OCI-LY3 (cell line): ENCODE measurements around the gene RPL7A.

Experiments used
- EZH2phosphoT487 ChIP-seq: fragments of 200-600 bp; shearing (Covaris generic); IDR thresholded peaks from 2 replicates; pipeline ENCODE4 v1.6.1; 2018; ENCODE audit warnings: antibody characterized with exemption, mixed run types, low read depth
- TF ChIP-seq, protein P1 (sequence below): fragments of 200-600, 300-600 bp; sonication (generic); IDR thresholded peaks from 2 replicates; pipeline ENCODE4 v1.5.1; 2014; ENCODE audit warnings: antibody characterized with exemption, low read length, low read depth

DNA sequence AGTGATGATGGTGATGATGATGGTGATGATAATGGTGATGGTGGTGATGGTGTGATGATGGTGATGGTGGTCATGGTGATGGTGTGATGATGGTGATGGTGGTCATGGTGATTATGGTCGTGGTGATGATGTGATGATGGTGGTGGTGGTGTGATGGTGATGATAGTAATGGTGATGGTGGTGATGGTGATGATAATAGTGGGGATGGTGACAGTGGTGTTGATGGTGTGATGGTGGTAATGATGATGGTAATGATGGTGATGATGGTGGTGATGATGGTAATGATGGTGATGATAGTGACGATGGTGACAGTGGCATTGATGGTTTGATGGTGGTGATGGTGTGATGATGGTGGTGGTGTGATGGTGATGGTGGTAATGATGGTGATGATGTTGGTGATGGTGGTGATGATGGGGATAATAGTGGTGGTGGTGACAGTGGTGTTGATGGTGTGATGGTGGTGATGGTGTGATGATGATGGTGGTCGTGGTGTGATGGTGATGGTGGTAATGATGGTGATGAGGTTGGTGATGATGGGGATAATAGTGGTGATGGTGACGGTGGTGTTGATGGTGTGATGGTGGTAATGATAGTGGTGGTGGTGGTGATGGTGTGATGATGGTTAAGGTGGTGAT, 34.6 kb downstream of the RPL7A start:
- TF ChIP-seq, protein P1, sequence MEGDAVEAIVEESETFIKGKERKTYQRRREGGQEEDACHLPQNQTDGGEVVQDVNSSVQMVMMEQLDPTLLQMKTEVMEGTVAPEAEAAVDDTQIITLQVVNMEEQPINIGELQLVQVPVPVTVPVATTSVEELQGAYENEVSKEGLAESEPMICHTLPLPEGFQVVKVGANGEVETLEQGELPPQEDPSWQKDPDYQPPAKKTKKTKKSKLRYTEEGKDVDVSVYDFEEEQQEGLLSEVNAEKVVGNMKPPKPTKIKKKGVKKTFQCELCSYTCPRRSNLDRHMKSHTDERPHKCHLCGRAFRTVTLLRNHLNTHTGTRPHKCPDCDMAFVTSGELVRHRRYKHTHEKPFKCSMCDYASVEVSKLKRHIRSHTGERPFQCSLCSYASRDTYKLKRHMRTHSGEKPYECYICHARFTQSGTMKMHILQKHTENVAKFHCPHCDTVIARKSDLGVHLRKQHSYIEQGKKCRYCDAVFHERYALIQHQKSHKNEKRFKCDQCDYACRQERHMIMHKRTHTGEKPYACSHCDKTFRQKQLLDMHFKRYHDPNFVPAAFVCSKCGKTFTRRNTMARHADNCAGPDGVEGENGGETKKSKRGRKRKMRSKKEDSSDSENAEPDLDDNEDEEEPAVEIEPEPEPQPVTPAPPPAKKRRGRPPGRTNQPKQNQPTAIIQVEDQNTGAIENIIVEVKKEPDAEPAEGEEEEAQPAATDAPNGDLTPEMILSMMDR = no peak
- no peak for TF ChIP-seq EZH2phosphoT487
